G401 (cell line): Measurements from ENCODE around the gene IFI6. TPM values are rescaled to one million over a fixed set of nuclear protein-coding genes. Genes with fewer than 3 reads are reported as not detected.
A peak's percentile ranks its signal among the peaks of the same experiment; 100 is the strongest.
"Not testable (repeated sequence)": the region's sequence is repeated elsewhere in the genome, so short reads cannot be mapped to it uniquely, and the experiment has no call there.

Experiments
- DNase-seq: peaks from one replicate; pipeline ENCODE4 v3.0.0-alpha.2; 2015; ENCODE audit warnings: low spot score
- in situ Hi-C: cut with HindIII; loops from 2 replicates; pipeline ENCODE4 v1.10.0; 2016; ENCODE audit warnings: low sequenced_read_pairs, mixed read lengths
- total RNA-seq: library from RNA; depleted of rRNA; stranded (reverse); fragments of >200 nt; shearing (Covaris generic); gene quantifications from 2 replicates; pipeline ENCODE4 v1.2.3, GENCODE V29; 2014; rRNA removed

The IFI6 gene, protein sequence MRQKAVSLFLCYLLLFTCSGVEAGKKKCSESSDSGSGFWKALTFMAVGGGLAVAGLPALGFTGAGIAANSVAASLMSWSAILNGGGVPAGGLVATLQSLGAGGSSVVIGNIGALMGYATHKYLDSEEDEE
- total RNA-seq, result 48.2 and 49.3 TPM in 2 replicates

DNA sequence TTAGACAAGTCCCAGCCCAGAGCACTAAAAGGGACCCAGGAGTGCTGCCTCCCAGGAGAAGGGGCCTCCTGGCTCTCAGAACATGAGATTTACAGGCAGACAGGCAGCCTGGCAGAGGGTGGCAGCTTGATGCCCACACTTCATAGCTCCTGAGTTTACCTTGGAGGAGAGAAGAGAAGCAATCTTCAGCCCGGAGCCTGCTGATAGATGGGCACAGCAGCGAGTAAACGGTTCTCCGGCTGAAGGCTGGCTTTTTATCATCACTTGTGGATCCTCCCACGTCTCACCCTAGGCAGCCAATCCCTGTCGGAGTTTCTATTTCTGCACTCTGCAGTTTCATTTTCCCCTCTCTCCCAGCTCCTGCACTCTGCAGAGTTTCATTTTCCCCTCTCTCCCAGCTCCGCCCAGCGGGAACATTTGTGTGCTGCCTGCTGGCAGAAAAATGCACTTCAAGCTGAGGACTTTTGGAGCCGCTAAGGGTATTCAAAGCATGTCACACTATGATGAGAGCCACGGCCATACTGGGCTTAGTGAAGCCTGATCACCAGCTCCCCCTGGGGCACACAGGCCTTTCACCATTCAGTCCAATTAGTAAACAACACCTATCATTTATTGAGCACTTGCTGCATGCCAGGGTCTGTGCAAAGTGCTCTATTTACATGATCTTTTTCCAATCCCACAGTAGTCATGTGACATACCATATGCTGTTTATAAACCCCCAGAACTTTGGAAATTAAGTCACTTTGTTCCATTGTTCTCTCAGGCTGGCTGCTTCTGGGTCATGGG lies at the start of gene IFI6:
Gene IFI6 (minus strand): TSS at position 229 of the 786 bp plus-strand sequence. CDS start 2,878 bp downstream, outside the sequence.
- peak; percentile 99 for DNase-seq
- in situ Hi-C loops, result no loop called here

DNA sequence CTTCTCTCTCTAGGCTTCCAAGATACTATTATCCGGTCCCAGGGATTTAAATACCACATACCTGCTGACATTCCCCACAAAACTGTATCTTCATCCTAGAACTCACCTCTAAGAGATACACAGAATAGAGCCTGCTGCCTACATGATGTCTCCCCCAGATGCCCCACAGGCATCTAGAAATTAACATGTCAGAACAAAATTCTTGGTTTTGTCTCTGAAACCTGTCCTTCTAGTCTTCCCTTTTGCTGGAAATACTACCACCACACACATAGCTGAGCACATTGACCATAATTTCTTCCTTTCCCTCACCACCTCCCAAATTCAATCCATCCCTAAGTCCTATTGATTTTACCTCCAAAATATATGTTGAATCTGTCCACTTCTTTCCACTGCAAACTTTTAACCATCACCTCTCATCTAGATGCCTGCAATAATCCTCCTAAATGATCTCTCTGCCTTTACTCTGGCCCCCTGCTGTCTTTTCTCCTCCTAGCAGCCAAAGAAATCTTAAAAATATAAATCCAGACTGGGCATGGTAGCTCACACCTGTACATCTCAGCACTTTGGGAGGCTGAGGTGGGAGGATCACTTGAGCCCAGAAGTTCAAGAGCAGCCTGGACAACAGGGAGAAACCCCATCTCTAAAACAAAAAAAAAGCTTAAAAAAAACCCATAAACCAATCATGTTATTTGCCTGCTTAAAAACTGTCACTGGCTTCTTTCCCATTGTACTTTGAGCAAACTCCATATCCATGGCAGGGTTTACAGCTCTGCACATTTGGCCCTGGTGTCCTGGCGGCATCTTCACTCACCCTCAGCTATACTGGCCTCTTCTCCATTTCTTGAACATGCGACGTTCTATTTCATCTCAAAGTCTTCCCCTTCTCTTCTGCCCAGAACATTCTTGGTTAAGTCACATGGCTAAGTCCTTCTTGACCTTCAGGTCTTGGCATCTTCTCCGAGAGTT lies 47.6 kb upstream of the IFI6 start:
- DNase-seq, result no peak
- in situ Hi-C loops, result no loop called here

DNA sequence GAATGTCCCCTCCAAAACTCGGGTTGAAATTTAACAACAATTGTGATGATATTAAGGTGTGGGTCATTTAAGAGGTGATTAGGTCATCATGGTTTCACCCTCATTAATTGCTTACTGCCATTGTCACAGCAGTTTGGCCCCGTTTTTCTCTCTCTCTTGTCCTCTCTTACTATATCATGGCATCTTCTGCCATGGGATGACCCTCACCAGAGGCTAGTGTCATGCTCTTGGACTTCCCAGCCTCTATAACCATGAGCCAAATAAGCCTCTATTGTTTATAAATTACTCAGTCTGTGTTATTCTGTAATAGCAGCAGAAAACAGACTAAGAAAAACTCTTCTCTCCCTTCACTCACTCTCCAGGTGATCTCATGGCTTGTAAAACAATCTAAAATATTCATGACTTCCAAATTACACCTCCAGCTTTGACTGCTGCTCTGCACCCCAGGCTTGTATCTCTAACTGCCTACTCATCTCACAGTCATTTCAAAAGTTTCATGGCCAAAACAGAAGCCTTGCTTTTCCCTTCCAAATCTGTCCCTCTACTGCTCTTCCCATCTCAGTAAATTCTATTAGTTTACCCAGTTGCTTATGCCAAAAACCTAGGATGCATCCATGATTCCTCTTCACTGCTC lies 44.4 kb upstream of the IFI6 start:
- in situ Hi-C loops, result no loop called here
- DNase-seq, result no peak

DNA sequence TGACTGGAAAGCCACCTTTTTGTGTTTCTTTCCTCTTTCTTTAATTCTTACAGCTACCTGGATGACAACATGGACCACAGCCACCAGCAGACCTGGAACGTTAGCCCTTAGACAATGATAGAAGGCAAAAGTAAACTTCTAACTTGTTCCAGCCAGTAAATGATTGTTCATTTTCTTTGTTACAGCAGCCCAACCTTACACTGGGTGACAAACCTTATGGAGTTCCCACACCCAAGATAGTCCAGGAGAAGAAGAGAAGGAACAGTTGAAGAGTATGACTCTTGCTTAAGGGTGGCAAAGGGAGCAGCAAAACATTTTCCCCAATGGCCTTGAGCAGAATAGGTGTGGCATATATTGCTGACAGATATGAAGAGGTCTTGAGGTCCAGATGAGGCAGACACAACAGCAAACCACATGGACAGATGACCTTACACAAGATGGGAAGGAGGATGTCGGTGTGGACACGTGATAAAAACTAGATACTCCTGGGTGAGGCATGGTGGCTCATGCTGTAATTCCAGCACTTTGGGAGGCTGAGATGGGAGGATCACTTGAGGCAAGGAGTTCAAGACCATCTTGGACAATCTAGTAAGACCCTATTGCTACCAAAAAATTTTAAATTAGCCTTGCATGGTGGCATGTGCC lies 42.0 kb upstream of the IFI6 start:
- DNase-seq, result no peak
- in situ Hi-C loops, result no loop called here

DNA sequence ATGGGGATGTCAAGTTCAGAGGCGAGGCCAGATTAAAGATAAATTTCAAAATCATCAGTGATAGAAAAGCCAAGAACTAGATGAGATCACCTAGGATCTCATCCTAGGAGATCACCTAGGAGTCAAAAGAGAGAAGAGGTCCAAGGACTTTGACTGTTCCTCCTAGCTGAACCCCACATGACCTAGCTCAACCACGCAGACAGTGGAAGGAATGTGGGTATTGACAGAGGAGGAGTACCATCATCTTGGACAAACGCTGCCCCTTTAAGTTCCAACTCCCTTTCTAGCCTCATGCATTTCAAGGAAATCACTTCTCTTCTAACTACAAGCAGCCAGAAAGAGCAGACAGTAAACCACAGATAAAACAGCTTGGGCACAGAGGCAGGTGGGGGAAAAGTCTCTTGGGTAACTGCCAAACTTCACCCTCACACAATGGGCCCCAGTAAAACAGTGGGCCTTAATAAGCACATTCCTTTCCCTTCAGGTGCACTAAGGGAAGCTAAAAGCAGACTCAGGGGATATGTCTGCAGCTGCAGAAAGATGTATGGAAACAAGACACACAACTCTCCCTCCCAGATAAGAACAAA lies 41.2 kb upstream of the IFI6 start:
- no peak for DNase-seq
- in situ Hi-C loops, result no loop called here

DNA sequence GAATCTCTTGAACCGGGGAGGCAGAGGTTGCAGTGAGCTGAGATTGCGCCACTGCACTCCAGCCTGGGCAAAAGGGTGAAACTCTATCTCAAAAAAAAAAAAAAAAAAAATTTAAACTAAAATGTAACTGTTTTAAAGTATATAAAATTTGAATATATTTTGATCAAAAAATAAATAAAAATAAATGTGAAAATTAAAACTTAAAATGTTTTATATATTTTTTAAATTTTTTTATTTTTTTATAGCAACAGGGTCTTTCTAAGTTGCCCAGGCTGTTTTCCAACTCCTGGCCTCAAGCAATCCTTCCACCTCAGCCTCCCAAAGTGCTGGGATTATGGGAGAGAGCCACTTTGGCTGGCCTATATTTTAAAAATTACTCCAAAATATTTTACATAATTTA lies 38.6 kb upstream of the IFI6 start:
- no peak for DNase-seq
- in situ Hi-C loops, result no loop called here

DNA sequence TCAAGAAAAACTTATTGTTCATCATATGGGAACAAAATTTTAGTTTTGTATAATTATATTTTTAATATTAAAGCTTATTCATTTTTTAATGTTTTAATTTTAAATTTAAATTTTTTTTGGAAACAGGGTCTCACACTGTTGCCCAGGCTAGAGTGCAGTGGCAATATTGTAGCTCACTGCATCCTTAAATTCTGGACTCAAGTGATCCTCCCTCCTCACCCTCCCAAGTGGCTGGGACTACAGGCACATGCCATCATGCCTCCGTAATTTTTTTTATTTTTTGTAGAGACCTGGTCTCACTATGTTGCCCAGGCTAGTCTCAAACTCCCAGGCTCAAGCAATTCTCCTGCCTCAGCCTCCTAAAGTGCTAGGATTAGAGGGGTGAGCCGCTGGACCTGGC lies 33.6 kb upstream of the IFI6 start:
- DNase-seq, result no peak
- in situ Hi-C loops, result no loop called here

DNA sequence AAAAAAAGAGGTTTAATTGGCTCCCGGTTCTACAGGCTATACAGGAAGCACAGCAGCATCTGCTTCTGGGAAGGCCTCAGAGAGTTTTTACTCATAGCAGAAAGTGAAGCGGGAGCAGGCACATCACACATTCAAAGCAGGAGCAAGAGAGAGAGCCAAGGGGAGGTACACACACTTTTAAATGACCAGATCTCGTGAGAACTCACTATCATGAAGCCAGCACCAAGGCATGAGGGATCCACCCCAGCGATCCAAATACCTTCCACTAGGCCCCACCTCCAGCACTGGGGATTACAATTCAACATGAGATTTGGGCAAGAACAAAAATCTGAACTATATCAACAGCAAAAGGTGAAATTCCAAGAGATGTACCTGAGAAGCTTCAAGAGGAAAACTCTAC lies 33.0 kb upstream of the IFI6 start:
- in situ Hi-C loops, result no loop called here
- no peak for DNase-seq

DNA sequence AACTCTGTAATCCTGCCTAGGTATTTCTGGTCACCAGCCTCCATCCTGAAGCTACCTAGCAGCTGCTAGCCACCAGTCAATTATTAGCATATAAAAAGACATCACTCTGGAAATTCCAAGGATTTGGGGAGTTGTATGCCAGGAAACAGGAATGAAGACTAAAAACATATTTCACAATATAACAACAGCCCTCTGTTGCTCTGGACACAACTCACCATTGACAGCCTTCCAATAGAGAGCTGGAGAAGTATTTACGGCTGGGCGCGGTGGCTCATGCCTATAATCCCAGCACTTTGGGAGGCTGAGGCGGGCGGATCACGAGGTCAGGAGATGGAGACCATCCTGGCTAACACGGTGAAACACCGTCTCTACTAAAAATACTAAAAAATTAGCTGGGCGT lies 24.8 kb upstream of the IFI6 start:
- in situ Hi-C loops, DNase-seq: not testable (repeated sequence)

DNA sequence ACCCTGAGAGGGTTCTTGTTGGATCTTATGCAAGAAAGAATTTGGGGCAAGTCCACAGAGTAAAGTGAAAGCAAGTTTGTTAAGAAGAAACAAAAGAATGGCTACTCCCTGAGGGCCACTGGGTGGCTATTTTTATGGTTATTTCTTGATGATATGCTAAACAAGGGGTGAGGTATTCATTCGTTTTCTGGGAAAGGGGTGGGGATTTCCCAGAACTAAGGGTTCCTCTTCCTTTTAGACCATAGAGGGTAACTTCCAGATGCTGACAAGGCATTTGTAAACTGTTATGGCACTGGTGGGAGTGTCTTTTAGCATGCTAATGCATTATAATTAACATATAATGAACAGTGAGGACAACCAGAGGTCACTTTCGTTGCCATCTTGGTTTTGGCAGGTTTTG lies 18.2 kb upstream of the IFI6 start:
- in situ Hi-C loops, result no loop called here
- no peak for DNase-seq

DNA sequence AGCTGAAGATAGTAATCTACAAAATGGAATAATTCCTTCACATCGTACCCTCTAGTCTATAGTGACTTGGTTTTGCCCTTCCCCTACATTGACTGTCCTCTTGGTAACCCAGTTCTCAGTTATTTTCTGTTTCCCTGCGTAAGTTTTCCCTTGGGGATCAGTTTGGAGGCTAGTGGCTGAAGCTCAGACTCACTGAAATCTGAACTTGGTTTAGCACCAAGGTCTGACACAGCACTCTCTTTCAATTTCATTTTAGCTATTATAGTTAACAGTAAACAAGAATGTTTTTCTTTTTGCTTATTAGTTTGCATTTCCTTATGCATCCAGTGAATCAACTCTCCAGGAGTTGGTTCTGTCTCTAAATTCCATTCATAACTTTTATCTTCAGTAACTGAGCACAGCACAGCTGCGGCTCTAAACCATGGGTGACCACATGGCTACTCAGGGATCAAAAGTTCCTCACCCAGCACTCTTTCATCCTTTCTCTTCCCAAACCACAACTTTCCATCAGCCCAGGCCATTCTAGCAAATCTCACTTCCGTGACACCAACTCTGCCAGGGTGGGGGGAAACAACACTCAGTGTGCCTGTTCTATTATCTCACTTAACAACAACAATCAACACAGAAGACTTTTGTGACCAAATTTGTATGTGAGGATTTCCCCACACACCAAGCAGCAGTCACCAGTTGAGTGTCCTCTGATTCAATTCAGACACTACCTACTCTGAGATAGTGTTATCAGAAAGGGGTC lies 17.6 kb upstream of the IFI6 start:
- in situ Hi-C loops, result no loop called here
- no peak for DNase-seq

DNA sequence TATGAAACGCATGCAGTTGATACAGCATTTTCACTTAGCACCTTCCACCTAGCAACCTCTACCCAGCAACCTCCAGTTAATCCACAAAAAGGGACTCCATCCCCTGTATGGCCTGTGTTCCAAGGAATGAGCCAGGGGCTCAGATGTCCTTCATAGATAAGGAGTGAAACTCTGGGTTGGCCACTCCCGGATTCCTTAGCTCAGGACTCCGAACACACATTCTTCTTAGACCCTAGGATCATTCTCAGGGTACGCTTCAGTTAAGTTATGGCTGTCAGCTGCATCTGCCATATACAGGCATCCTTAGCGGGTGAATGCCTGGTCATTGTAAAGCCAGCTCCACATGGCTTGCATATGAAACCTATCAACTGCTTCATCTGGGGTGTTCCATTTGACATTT lies 15.9 kb upstream of the IFI6 start:
- DNase-seq, result no peak
- in situ Hi-C loops, result no loop called here

DNA sequence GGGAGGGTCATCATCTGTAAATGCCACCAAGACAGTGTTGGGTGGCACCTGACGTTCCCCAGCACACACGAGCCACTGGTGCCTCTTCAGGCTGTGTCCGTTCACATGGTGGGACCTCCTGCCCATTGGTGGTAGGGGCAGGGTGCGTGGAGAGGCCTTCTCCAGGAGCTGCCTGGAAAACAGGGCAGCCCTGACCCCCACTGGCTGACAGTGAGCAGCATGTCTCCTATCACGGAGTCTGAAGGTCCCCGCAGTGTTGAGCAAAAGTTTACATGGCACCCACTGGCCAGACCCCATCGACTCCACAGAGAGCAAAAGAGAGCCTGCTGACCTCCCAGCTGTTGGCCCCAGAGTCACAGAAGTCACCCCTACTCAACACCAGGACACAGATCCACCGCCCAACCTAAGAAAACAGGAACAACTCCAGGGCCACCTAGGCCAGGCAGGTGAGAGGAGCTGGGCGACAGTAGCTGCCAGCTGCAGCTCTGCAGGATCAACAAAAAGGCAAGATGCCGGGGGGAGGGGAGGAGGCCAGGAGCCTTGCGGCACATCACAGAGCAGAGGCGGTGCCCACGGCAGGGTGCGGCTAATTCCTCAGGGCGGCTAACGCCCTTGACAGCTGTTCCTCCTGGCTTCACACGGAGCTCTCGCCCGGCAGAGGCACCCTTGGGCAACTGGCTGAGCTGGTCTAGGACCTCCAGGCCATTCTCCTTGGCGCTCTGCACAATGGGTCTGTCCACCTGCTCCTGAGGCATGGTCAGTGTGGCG lies 14.4 kb upstream of the IFI6 start:
- in situ Hi-C loops, result no loop called here
- DNase-seq, result no peak

DNA sequence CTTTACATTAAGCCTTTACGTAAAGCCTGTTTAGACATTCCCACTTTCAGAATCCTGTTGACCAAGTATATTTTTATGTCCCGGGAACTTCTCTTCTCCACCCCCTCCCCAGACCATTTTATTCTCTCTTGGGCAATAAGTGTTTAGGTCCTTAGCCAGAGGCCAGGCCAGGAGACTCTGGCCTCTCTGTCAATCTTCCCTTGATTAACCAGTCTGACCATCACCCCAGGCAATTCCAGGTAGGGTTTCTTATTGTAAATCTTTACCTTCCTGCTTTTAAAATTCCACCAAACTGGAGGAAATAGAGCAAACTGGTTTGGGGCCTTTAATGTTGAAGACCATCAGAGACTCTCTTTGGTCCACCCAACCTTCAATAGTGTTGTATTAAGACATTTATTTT lies 12.2 kb upstream of the IFI6 start:
- in situ Hi-C loops, result no loop called here
- DNase-seq, result no peak

DNA sequence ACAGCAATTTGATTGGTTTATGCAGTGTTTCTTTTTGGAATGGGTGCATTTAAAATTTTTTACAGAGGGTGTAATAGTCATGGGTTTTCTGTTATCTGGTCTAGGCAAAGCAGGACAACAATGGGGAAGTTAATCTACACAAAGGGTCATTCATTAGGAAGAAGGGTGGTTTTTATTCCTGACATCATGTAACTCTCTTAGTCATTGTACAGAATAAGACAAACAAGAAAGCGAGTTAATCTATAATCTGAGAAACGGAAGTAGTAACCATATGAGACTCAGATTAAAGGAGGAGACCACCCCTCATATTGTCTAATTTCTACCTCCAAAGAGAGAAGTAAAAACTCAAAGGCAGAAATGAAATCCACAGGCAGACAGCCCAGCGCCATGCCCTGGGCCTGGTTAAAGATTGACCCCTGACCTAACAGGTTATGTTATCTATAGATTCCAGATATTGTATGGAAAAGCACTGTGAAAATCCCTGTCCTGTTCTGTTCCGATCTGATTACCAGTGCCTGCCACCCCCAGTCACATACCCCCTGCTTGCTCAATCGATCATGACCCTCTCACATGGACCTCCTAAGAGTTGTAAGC lies 10.5 kb upstream of the IFI6 start:
- in situ Hi-C loops, result no loop called here
- no peak for DNase-seq

DNA sequence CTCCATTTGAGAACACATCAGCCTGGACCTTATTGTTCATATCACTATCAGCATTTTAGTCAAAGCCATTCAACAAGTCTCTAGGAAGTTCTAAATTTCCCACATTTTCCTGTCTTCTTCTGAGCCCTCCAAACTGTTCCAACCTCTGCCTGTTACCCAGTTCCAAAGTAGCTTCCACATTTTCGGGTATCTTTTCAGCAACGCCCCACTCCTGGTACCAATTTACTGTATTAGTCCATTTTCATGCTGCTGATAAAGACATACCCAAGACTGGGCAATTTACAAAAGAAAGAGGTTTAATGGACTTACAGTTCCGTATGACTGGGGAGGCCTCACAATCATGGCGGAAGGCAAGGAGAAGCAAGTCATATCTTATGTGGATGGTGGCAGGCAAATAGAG lies 9.6 kb upstream of the IFI6 start:
- DNase-seq, in situ Hi-C loops: not testable (repeated sequence)

DNA sequence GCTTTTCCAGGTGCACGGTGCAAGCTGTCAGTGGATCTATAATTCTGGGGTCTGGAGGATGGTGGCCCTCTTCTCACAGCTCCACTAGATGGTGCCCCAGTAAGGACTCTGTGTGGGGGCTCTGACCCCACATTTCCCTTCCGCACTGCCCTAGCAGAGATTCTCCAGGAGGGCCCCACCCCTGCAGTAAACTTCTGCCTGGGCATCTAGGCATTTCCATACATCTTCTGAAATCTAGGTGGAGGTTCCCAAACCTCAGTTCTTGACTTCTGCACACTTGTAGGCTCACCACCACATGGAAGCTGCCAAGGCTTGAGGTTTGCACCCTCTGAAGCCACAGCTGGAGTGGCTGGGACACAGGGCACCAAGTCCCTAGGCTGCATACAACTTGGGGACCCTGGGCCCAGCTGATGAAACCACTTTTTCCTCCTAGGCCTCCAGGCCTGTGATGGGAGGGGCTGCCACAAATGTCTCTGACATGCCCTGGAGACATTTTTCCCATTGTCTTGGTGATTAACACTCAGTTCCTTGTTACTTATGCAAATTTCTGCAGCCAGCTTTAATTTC lies 8.3 kb upstream of the IFI6 start:
- in situ Hi-C loops, result not testable (repeated sequence)

More for the DNA sequence above, 8.3 kb upstream of the IFI6 start:
- DNase-seq, result not testable (repeated sequence)
